ENCODE measurements around the gene PXDN.

DNA sequence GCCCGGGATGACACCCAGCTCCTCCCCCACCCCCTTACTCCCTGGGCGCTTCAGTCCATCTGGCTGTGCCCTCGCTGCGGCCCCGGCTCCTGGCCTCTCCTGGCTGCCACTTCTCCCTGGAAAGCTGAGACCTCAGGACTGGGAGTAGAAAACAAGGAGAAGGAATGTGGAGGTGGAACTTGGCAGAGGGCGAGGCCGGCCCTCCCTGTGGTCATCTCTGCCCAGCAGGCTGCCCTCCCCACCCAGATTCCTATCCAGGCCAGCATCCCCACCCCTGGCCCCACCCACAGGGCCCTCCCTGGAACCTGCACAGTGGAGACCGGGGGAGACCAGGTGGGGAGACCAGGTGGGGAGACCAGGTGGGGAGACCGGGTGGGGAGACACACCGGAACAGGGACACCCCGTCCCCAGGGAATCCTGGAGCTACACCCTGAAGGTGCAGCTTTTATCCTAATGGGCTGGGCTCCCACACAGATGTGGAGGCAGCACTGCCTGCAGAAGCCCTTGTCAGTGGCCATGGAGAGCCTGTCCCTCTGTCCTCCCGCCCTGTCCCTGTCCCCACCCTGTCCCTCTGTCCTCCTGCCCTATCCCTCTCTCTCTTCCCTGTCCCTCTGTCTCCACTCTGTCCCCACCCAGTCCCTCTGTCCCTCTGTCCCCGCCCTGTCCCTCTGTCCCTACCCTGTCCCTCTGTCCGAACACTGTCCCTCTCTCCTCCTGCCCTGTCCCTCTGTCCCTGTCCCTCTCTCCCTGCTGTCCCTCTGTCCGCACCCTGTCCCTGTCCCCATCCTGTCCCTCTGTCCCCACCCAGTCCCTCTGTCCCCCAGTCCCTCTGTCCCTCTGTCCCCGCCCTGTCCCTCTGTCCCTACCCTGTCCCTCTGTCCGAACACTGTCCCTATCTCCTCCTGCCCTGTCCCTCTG, 157.1 kb downstream of the PXDN start:
- TF ChIP-seq POLR2A (IDR thresholded peaks at IDR 0.05) (no peak), EP300 (IDR thresholded peaks at IDR 0.05) (no peak)

All from suprapubic skin (tissue), 2 donors.